H1 (cell line): Measurements from ENCODE around the gene MKKS. TPM values are rescaled to one million over a fixed set of nuclear protein-coding genes. Genes with fewer than 3 reads are reported as not detected.

Experiments used
- ATF3 ChIP-seq: IDR thresholded peaks from 2 replicates; pipeline ENCODE4 v1.6.1; 2011; ENCODE audit warnings: low read depth, mild to moderate bottlenecking, low read length; ENCODE audit not compliant: insufficient read depth
- BRCA1 ChIP-seq: IDR thresholded peaks from 2 replicates; pipeline ENCODE4 v1.6.1; 2012; ENCODE audit warnings: low read depth, low read length, improper control_type of control experiment
- CEBPB ChIP-seq: IDR thresholded peaks from 2 replicates; pipeline ENCODE4 v1.6.1; 2012; ENCODE audit warnings: low read depth, low read length
- FOSL1 ChIP-seq: IDR thresholded peaks from 2 replicates; pipeline ENCODE4 v1.6.1; 2011; ENCODE audit warnings: mild to moderate bottlenecking, low read depth, low read length, moderate library complexity; ENCODE audit not compliant: insufficient read depth
- MAX ChIP-seq: IDR thresholded peaks from 2 replicates; pipeline ENCODE4 v1.6.1; 2012; ENCODE audit warnings: inconsistent platforms
- RNF2 ChIP-seq: fragments of 200-900, 300-1000 bp; sonication (generic); IDR thresholded peaks from 2 replicates; pipeline ENCODE4 v1.7.1; 2016; ENCODE audit warnings: borderline replicate concordance, low read depth, mild to moderate bottlenecking, antibody characterized with exemption, low read length; ENCODE audit not compliant: poor library complexity, severe bottlenecking; ENCODE audit errors: missing control alignments
- TCF12 ChIP-seq: IDR thresholded peaks from 2 replicates; pipeline ENCODE4 v1.6.1; 2011; ENCODE audit warnings: low read depth, mild to moderate bottlenecking, low read length
- polyA plus RNA-seq, 7 experiments: library from polyadenylated mRNA; depleted of rRNA in 3 of 7; stranded (reverse) in 5 of 7; unstranded in 2 of 7; fragments of >200 nt in 5 of 7; fragments of 200-250 nt in 2 of 7; gene quantifications; 1 replicate in 5 of 7; 2 replicates in 1 of 7; 4 replicates in 1 of 7; pipeline versions ENCODE4 v1.2.1 to v1.2.3, GENCODE V29; 2011 to 2013; ENCODE audit warnings: missing spikeins in 2 of 7, mixed read lengths in 2 of 7
- total RNA-seq: library from RNA; stranded (reverse); fragmentation: NEBNext Ultra II Directional; extraction: Animal tissue kit (Norgen Biotek cat#: 25700); gene quantifications from 2 replicates; pipeline ENCODE4 v1.2.1, GENCODE V29; 2021

MKKS gene
- total and polyA plus RNA-seq, 2 of the 8 experiments (the other 6 are each of a cell fraction or from before 2014, with no cell fraction given): 15.9 to 24.8 TPM

- TF ChIP-seq CEBPB (no peak), BRCA1 (no peak), FOSL1 (no peak), MAX (no peak), TCF12 (no peak), RNF2 (no peak), ATF3 (no peak)
Observed at GRCh38 chr20:10448270-10449156, 14.5 kb upstream of the MKKS start (continued).
